M059J (cell line): Measurements from ENCODE around the gene EHMT2. TPM values are rescaled to one million over a fixed set of nuclear protein-coding genes. Genes with fewer than 3 reads are reported as not detected.
"Not testable (repeated sequence)": the region's sequence is repeated elsewhere in the genome, so short reads cannot be mapped to it uniquely, and the experiment has no call there.

ENCODE experiments used
- DNase-seq: peaks from one replicate; pipeline ENCODE4 v3.0.0-alpha.2; 2012; ENCODE audit warnings: low read depth
- total RNA-seq: library from RNA; depleted of rRNA; stranded (reverse); fragments of >200 nt; shearing (Covaris generic); gene quantifications from 2 replicates; pipeline ENCODE4 v1.2.3, GENCODE V29; 2014

The EHMT2 gene
- total RNA-seq, 1 experiment from 2014 or later = 73.4 TPM

- DNase-seq = no peak
These were observed 17.9 kb upstream of the EHMT2 start for GRCh38 chr6:31915351-31915750.

- peak; percentile 68 for DNase-seq
These were observed 14.5 kb upstream of the EHMT2 start for GRCh38 chr6:31911826-31912585.

GRCh38 chr6:31909298-31909697 is 11.8 kb upstream of the EHMT2 start:
- DNase-seq = not testable (repeated sequence)

- DNase-seq = peak; percentile 78
These were observed 11.3 kb upstream of the EHMT2 start for GRCh38 chr6:31908791-31909190.

GRCh38 chr6:31908255-31908654 is 10.8 kb upstream of the EHMT2 start:
- peak; percentile 32 for DNase-seq

GRCh38 chr6:31907158-31907813 is 9.8 kb upstream of the EHMT2 start:
- DNase-seq = peak; percentile 76

- not testable (repeated sequence) for DNase-seq
These were observed 9.2 kb upstream of the EHMT2 start for GRCh38 chr6:31906727-31907126.

- no peak for DNase-seq
These were observed 8.6 kb upstream of the EHMT2 start for GRCh38 chr6:31906122-31906521.

- DNase-seq = no peak
These were observed 7.5 kb upstream of the EHMT2 start for GRCh38 chr6:31905041-31905440.

GRCh38 chr6:31903957-31904356 is 6.5 kb upstream of the EHMT2 start:
- DNase-seq = no peak

GRCh38 chr6:31901953-31902643 is 4.6 kb upstream of the EHMT2 start, which contains the start of gene ZBTB12:
TSS of gene ZBTB12 (minus strand) at chr6:31902086. CDS start at chr6:31901305, 781 bp downstream.
- DNase-seq = peak; percentile 96

GRCh38 chr6:31901415-31901952 is 4.0 kb upstream of the EHMT2 start:
- peak; percentile 62 for DNase-seq

GRCh38 chr6:31900917-31901414 is 3.5 kb upstream of the EHMT2 start:
- no peak for DNase-seq

- no peak for DNase-seq
These were observed 2.6 kb upstream of the EHMT2 start for GRCh38 chr6:31899882-31900722.

- no peak for DNase-seq
These were observed 1.7 kb upstream of the EHMT2 start for GRCh38 chr6:31899215-31899614.

- peak; percentile 78 for DNase-seq
These were observed 999 bp upstream of the EHMT2 start for GRCh38 chr6:31898383-31899011.

- DNase-seq = no peak
These were observed 464 bp downstream of the EHMT2 start for GRCh38 chr6:31896856-31897611.

GRCh38 chr6:31896493-31896855 is 1.0 kb downstream of the EHMT2 start:
- no peak for DNase-seq

- DNase-seq = no peak
These were observed 4.7 kb downstream of the EHMT2 start for GRCh38 chr6:31892821-31893220.
